ENCODE measurements around the gene MTRFR. TPM values are rescaled to one million over a fixed set of nuclear protein-coding genes. Genes with fewer than 3 reads are reported as not detected.

MTRFR gene
- total RNA-seq, 6 donors from 2014 or later = 9.4 to 27.4 (median 13.6) TPM

DNA sequence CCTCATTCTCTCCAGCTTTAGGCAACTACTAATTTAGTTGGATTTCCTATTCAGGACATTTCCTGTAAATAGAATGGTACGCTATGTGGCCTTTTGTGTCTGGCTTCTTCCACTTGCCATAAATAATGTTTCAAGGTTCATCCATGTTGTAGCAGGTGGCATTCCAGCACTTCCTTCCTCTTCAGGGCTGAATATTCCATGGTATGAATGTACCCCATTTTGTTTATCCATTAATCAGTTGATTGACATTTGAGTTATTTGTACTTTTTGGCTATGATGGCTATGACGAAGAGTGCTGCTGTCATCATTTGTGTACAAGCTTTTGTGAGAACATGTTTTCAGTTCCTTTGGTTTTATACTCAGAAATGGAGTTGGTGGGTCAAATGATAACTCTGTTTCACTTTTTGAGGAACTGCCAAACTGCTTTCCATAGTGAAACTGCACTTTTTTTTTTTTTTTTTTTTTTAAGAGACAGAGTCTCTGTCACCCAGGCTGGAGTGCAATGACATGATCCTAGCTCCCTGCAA, 44.9 kb downstream of the MTRFR start:
- ATAC-seq (ENCODE audit: low FRiP score in 2 of 2) (peak in 1 of 2 donors; percentile 67), DNase-seq (no peak)
- peaks cover 0 to 4% (median 0%) of the 10 kb centered on the region in 4 donors for H3K4me1 ChIP-seq
- H3K36me3 ChIP-seq = no peaks in the 10 kb centered on the region
- H3K27me3 ChIP-seq = no peaks in the 10 kb centered on the region
- no peaks in the 10 kb centered on the region for H3K9me3 ChIP-seq
- peak overlapping the region; percentile 49 to 61 (median 56) for H3K27ac ChIP-seq
- TF ChIP-seq EP300 (IDR thresholded peaks at IDR 0.05) (no peak), POLR2A (IDR thresholded peaks at IDR 0.05) (no peak), POLR2AphosphoS5 (IDR thresholded peaks at IDR 0.05) (peak in 1 of 2 donors; percentile 70)
- TF ChIP-seq, protein P1, sequence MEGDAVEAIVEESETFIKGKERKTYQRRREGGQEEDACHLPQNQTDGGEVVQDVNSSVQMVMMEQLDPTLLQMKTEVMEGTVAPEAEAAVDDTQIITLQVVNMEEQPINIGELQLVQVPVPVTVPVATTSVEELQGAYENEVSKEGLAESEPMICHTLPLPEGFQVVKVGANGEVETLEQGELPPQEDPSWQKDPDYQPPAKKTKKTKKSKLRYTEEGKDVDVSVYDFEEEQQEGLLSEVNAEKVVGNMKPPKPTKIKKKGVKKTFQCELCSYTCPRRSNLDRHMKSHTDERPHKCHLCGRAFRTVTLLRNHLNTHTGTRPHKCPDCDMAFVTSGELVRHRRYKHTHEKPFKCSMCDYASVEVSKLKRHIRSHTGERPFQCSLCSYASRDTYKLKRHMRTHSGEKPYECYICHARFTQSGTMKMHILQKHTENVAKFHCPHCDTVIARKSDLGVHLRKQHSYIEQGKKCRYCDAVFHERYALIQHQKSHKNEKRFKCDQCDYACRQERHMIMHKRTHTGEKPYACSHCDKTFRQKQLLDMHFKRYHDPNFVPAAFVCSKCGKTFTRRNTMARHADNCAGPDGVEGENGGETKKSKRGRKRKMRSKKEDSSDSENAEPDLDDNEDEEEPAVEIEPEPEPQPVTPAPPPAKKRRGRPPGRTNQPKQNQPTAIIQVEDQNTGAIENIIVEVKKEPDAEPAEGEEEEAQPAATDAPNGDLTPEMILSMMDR (IDR thresholded peaks at IDR 0.05) = no peak
- H3K4me3 ChIP-seq = no peak overlapping the region
- WGBS, 2 donors = 41 to 53% methylated on average over 2 of the region's 2 CpGs

DNA sequence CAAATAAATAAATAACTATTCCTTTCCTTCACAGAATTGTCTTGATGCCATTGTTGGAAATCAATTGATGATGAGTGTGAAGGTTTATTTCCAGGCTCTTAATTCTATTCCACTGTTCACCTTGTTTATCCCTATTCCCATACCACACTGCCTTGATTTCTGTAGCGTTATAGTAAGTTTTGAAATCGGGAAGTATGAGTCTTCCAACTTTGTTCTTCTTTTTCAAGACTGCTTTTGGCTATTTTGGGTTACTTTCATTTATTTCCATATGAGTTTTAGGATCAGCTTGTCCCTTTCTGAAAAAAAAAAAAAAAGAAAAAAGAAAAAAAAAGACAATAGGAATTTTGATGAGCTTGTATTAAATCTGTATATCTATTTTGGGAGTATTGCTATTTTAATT, 47.7 kb downstream of the MTRFR start:
- Histone ChIP-seq H3K27ac (no peak overlapping the region), H3K36me3 (no peaks in the 10 kb centered on the region), H3K27me3 (no peaks in the 10 kb centered on the region), H3K9me3 (no peaks in the 10 kb centered on the region), H3K4me3 (no peak overlapping the region), H3K4me1 (peaks cover 0 to 4% (median 0%) of the 10 kb centered on the region in 4 donors)
- DNase-seq = no peak
- TF ChIP-seq, protein P1 (IDR thresholded peaks at IDR 0.05) = no peak
- TF ChIP-seq POLR2AphosphoS5 (IDR thresholded peaks at IDR 0.05) (no peak), POLR2A (IDR thresholded peaks at IDR 0.05) (no peak), EP300 (IDR thresholded peaks at IDR 0.05) (no peak)
- no peak for ATAC-seq (ENCODE audit: low FRiP score in 2 of 2)
- 63 to 75% methylated on average over 2 of the region's 2 CpGs for WGBS, 2 donors

DNA sequence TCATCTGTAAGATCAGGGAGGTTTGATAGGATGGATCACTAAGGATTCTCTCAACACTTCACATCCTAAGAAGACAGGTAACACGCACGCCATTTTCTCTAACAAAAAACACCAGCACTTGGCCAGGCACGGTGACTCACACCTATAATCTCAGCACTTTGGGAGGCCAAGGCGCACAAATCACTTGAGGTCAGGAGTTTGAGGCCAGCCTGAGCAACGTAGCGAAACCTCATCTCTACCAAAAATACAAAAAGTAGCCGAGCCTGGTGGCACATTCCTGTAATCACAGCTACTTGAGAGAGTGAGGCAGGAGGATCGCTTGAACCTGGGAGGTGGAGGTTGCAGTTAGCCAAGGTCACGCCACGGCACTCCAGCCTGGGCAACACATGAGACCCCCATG, 48.9 kb downstream of the MTRFR start:
- peaks cover 0 to 4% (median 0%) of the 10 kb centered on the region in 4 donors for H3K4me1 ChIP-seq
- no peak overlapping the region for H3K4me3 ChIP-seq
- H3K27ac ChIP-seq = no peak overlapping the region
- no peaks in the 10 kb centered on the region for H3K9me3 ChIP-seq
- DNase-seq (no peak), ATAC-seq (ENCODE audit: low FRiP score in 2 of 2) (no peak)
- H3K27me3 ChIP-seq = no peaks in the 10 kb centered on the region
- WGBS, 2 donors = 88 to 90% methylated on average over 10 of the region's 10 CpGs
- no peaks in the 10 kb centered on the region for H3K36me3 ChIP-seq
- TF ChIP-seq POLR2AphosphoS5 (IDR thresholded peaks at IDR 0.05) (no peak), EP300 (IDR thresholded peaks at IDR 0.05) (no peak), POLR2A (IDR thresholded peaks at IDR 0.05) (no peak)
- TF ChIP-seq, protein P1 (IDR thresholded peaks at IDR 0.05) = no peak

DNA sequence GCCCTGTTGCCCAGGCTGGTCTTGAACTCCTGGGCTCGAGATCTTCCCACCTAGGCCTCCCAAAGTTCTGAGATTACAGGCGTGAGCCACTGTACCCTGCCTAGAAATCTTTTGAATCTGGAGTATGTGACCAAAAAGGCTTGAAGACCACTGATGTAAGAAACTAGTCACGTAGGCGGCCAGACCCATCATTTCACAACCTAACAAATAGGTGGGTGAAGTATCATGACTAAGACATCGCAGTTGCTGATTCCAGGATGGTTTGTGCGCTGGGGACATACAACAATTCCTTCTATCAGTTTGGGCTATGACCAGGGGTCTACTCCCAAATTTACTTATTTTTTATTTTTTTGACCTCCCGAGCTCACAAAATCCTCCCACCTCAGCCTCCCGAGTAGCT, 50.2 kb downstream of the MTRFR start:
- no peaks in the 10 kb centered on the region for H3K4me1 ChIP-seq
- WGBS, 2 donors = 93 to 95% methylated on average over 8 of the region's 8 CpGs
- H3K4me3 ChIP-seq = no peak overlapping the region
- ATAC-seq (ENCODE audit: low FRiP score in 2 of 2) = no peak
- no peaks in the 10 kb centered on the region for H3K27me3 ChIP-seq
- no peak for DNase-seq
- no peak for TF ChIP-seq EP300 (IDR thresholded peaks at IDR 0.05)
- H3K9me3 ChIP-seq = no peaks in the 10 kb centered on the region
- no peaks in the 10 kb centered on the region for H3K36me3 ChIP-seq
- no peak overlapping the region for H3K27ac ChIP-seq

DNA sequence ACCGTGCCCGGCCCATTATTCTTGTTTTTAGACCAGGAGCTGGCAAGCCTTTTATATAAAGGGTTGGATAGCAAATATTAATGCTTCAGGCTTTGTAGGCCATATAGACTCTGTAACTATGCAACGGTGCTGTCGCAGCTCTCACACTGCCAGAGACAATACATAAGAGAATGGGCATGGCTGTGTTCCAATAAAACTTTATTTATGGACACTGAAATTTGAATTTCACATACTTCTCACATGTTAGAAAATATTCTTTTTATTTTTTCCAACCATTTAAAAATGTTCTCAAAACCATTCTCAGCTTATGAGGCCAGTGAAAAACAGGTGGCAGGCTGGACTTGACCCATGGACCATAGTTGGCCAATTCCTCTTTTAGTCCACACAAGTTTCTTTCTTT, 51.4 kb downstream of the MTRFR start:
- DNase-seq (no peak), ATAC-seq (ENCODE audit: low FRiP score in 2 of 2) (no peak)
- WGBS, 2 donors = 94 to 95% methylated on average over 4 of the region's 4 CpGs

More for the DNA sequence above, 51.4 kb downstream of the MTRFR start:
- Histone ChIP-seq H3K9me3 (no peaks in the 10 kb centered on the region), H3K27ac (no peak overlapping the region), H3K4me1 (no peaks in the 10 kb centered on the region), H3K36me3 (peaks cover 0 to 2% (median under 1%) of the 10 kb centered on the region in 4 donors), H3K4me3 (no peak overlapping the region), H3K27me3 (no peaks in the 10 kb centered on the region)
- TF ChIP-seq POLR2A (IDR thresholded peaks at IDR 0.05) (no peak), EP300 (IDR thresholded peaks at IDR 0.05) (no peak), POLR2AphosphoS5 (IDR thresholded peaks at IDR 0.05) (no peak)
- TF ChIP-seq, protein P1 (IDR thresholded peaks at IDR 0.05) = no peak

Data from upper lobe of left lung (tissue), 6 donors.